Gastroesophageal sphincter (tissue), 3 donors: Measurements from ENCODE around the gene TEX38.

Source experiments
- EP300 ChIP-seq: sonication (generic); formaldehyde crosslinking; IDR thresholded peaks from one replicate; pipeline ENCODE4 v1.6.1; 2017; ENCODE audit warnings: antibody characterized with exemption, mild to moderate bottlenecking
- POLR2A ChIP-seq, 2 donors: fragments of 450-650 bp; IDR thresholded peaks; one replicate each; pipeline ENCODE4 v1.6.1; 2017; ENCODE audit warnings: antibody characterized with exemption in 2 of 2, mild to moderate bottlenecking in 2 of 2, moderate library complexity in 1 of 2
- POLR2AphosphoS5 ChIP-seq: sonication (generic); formaldehyde crosslinking; IDR thresholded peaks from one replicate; pipeline ENCODE4 v1.6.1; 2017; ENCODE audit warnings: antibody characterized with exemption
- TF ChIP-seq, protein P1 (sequence below), 4 experiments: fragments of 200-600 bp in 2 of 4; fragments of 450-650 bp in 2 of 4; sonication (generic) in 1 of 4; IDR thresholded peaks; one replicate each; pipeline ENCODE4 v1.5.1; 2017 to 2019; ENCODE audit warnings: antibody characterized with exemption in 4 of 4, mild to moderate bottlenecking in 2 of 4, moderate library complexity in 2 of 4

- TF ChIP-seq, protein P1, sequence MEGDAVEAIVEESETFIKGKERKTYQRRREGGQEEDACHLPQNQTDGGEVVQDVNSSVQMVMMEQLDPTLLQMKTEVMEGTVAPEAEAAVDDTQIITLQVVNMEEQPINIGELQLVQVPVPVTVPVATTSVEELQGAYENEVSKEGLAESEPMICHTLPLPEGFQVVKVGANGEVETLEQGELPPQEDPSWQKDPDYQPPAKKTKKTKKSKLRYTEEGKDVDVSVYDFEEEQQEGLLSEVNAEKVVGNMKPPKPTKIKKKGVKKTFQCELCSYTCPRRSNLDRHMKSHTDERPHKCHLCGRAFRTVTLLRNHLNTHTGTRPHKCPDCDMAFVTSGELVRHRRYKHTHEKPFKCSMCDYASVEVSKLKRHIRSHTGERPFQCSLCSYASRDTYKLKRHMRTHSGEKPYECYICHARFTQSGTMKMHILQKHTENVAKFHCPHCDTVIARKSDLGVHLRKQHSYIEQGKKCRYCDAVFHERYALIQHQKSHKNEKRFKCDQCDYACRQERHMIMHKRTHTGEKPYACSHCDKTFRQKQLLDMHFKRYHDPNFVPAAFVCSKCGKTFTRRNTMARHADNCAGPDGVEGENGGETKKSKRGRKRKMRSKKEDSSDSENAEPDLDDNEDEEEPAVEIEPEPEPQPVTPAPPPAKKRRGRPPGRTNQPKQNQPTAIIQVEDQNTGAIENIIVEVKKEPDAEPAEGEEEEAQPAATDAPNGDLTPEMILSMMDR (IDR thresholded peaks at IDR 0.05) = no peak
- TF ChIP-seq EP300 (no peak), POLR2A (IDR thresholded peaks at IDR 0.05) (no peak), POLR2AphosphoS5 (no peak)
Measured at GRCh38 chr1:46646844-46647243, 24.8 kb upstream of the TEX38 start.
